Activated naive CD4-positive, alpha-beta T cell treated with Interleukin-2 at 50 U/mL for 16 hours (primary cell): Measurements from ENCODE around the gene EML1.
A peak's percentile ranks its signal among the peaks of the same experiment; 100 is the strongest.

ENCODE experiments used
- DNase-seq: peaks from one replicate; pipeline ENCODE4 v3.0.0-alpha.2; 2020

Gene EML1

GRCh38 chr14:99875421-99875820 lies 82.2 kb downstream of the EML1 start:
- DNase-seq, result no peak

GRCh38 chr14:99875836-99876235 lies 82.6 kb downstream of the EML1 start:
- DNase-seq, result no peak

- no peak for DNase-seq
These were observed 83.2 kb downstream of the EML1 start for GRCh38 chr14:99876406-99876805.

DNA sequence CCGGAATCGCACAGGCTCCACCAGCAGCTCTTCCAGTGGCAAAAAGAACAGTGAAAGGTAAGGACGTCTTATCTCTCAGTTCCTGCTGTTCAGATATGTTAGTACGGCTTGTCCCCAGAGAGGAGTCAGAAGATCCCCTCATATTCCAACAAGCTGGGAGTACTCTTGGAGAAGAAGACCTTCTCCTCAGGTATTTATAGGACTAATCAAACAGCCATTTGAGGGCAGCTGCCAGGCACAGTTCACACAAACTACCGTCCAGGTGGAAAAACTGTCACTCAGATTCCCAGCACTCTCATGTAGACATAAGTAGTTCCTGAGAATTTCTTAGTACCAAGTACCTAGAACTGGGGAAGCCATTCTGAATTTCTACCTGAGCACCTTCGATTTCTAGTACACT lies 85.3 kb downstream of the EML1 start:
- no peak for DNase-seq

DNA sequence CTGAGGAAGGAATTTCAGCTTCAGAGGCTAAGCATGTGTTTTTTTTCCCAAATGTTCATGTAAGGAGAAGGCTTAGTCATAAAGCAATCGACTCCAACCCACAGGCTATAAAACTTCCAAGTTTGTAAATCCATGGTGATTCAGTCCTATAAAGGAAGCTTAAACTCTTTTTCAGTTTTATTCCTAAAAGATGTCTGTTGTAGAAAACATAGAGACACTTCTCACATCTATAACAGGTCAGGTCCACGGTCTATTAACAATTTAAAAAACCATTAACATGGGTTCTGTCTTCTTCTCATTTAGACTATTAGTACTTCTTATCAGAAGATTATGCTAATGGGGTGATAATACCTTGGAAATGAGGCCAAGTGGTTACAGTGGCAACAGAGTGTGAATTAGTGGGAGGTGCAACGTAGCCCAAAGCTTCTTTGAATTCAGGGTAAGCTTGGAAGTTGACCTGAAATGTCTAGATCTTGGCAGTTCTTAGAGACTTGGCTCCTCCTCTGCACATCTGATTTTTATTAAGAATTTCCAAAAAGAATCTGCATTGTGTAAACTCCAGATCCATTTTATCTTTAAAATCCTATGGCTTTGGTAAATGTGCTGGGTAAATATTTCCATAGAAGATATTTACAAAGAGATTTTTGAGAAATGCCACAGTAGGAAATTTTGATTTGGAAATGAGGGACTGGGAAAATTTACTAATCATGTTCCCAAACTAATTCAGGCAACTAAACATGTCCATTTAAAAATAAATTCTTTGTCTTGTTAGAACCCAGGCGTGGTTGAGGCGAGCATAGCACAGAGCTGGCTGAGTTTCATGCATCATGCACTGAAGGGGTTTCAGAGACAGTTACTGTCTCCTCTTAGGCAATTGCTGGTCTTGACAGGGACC lies 86.4 kb downstream of the EML1 start:
- no peak for DNase-seq

GRCh38 chr14:99880651-99881420 lies 87.6 kb downstream of the EML1 start:
- no peak for DNase-seq

- DNase-seq, result no peak
These were observed 90.8 kb downstream of the EML1 start for GRCh38 chr14:99883866-99884650.

- peak; percentile 10 for DNase-seq
These were observed 91.8 kb downstream of the EML1 start for GRCh38 chr14:99884834-99885648.

GRCh38 chr14:99885649-99885958 lies 92.4 kb downstream of the EML1 start:
- no peak for DNase-seq

- no peak for DNase-seq
These were observed 94.2 kb downstream of the EML1 start for GRCh38 chr14:99887407-99887806.

DNA sequence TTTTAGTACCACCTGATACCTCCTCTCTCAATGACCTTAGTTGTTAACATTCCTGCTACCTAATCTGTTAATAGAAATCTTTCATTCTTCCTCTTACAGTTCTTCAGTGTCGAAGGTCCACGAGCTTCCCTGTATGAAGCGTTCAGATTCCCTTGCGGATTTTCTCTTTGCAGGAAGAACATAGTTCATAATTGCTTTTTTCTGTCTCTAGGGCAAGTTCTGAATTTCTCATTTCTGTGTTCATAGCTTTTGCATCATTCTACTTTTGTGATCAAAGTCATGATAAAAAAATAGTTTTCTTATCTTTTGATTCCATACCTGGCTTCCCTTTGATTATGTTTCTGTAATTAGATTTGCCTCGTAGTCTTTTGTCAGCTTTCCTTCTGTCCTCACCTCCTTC lies 94.9 kb downstream of the EML1 start:
- DNase-seq, result no peak

DNA sequence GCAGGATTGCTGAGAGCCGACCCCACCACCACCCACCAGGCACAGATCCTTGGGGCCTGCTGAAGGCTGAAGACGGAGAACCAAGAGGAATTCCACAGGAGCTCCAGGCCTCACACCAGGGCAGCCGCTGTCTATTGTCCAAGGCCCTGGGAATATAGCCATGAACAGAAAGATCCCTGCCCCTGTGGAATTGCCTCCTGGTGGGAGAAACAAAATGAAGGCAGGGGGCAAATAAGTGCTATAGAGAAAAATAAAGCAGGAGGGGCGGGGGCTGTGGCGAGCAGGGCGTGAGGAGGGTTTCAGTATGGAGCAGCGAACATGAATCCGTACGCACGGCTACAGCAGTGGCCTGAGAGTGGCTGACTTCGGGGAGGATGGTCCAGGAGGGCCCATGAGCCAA lies 96.1 kb downstream of the EML1 start:
- DNase-seq, result no peak

- no peak for DNase-seq
These were observed 98.1 kb downstream of the EML1 start for GRCh38 chr14:99891266-99891665.

DNA sequence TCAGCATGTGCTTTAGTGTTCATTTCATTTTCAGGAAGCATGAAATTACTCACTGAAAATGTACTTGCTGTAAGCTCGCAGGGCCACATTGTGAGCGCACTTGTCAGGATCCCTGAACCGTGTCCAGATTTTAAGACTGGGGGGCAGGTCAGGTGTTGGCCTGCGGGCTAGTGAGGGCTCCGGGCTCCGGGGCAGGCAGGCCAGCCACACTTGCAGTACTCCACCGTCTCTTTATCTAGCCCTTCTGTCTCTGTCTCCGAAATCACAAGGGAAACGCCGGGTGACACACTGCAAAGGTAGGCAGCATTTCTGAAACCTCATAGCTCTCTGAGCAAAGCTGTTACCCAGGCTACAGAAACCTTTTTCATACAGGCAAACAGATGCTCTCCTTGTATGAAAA lies 98.7 kb downstream of the EML1 start:
- no peak for DNase-seq

- DNase-seq, result no peak
These were observed 99.2 kb downstream of the EML1 start for GRCh38 chr14:99892406-99892805.

DNA sequence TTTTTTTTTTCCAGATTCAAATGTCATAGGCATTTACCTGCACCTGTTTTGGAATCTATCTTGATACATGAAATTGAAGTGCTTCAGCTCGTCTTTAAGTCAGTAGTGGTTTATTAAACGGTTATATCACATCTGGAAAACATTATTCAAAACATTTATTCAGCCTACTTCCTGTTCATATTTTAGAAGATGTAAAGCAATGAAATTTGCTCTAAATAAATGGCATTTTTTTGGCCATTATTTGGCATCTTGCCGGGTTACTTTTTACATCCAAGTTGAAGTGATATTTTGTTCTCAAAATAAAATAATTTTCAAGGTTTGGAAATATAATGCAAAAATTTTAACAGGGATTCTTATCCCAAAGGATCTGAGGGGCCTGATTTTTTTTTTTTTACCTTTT lies 103.1 kb downstream of the EML1 start:
- DNase-seq, result no peak

- DNase-seq, result no peak
These were observed 106.5 kb downstream of the EML1 start for GRCh38 chr14:99899578-99900178.

DNA sequence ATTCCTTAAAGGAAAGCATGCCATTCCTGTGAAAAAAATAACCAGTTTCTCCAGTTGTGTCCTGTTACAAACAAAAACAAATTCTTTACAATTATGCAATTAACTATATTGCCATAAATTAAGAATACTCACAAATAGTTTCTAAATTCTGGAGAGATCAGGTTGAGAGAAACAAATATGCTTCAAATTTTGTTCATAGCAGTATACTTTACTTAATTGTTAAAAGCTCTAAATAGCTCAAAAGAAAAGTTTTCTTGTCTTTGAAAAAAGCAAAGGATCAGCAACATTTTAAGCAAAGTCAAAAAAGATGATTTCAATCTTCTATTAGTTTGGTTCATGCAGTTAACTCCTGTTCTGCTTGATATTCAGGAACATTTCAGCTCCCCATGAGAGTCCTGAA lies 109.7 kb downstream of the EML1 start:
- no peak for DNase-seq

- no peak for DNase-seq
These were observed 111.3 kb downstream of the EML1 start for GRCh38 chr14:99904506-99904905.

GRCh38 chr14:99905121-99905520 lies 111.9 kb downstream of the EML1 start:
- no peak for DNase-seq

GRCh38 chr14:99907761-99908652 lies 114.8 kb downstream of the EML1 start:
- DNase-seq, result no peak
